GM20000 (cell line): Measurements from ENCODE around the gene SLC6A12.
"Not testable (repeated sequence)": the region's sequence is repeated elsewhere in the genome, so short reads cannot be mapped to it uniquely, and the experiment has no call there.

Source experiments
- DNase-seq: peaks from one replicate; pipeline ENCODE4 v3.0.0; 2012; ENCODE audit warnings: low spot score
- CTCF ChIP-seq: IDR thresholded peaks from 2 replicates; pipeline ENCODE4 v1.5.1; 2012; ENCODE audit warnings: mild to moderate bottlenecking, control low read depth; ENCODE audit errors: extremely low read depth, missing control alignments

Gene SLC6A12

GRCh38 chr12:220946-221550 is 7.1 kb upstream of the SLC6A12 start:
- DNase-seq = no peak
- TF ChIP-seq CTCF = no peak

- DNase-seq = no peak
- no peak for TF ChIP-seq CTCF
These were observed 6.5 kb upstream of the SLC6A12 start for GRCh38 chr12:220491-220890.

GRCh38 chr12:219891-220352 is 6.0 kb upstream of the SLC6A12 start:
- peak; percentile 32 for TF ChIP-seq CTCF
- DNase-seq = peak; percentile 73

DNA sequence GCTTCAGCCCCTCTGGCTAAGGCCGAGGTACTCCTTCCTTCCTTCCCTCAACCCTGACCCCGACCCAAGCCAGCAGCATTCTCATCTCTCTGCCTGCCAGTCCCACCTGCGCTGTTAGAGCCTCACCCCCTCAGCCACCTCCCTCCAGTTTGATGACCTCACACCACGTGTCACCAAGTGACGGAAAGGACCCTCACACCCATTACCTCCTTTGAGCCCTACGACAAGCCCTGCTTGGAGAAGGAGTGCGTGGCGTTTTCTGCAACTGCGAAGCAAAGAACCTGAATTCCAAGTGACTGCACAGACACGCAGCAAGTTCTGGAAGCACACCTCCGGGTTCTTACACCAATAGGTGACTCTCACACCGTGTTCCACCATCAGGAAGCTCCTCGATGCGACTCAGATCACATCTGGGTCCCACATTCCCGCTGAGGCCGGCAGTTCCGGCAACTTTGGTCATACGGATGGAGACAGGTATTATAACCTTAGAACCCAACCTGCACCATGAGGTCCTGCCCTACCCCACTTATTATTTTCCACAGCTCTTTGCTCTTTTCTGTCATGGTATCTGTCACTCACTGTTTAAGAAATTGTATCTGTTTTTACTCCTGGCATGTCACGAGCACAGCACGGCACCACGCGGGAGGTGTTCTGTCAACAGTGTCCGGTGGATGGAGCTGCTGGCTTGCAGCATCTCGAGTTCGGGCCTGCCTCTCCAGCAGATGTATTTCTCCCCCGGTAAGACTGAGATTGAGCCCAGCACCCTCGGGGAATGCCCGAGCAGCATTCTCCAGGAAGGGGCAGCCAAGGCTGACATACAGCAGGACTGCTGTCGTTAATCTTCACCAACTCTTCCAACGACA is 5.0 kb upstream of the SLC6A12 start:
- no peak for DNase-seq
- no peak for TF ChIP-seq CTCF

DNA sequence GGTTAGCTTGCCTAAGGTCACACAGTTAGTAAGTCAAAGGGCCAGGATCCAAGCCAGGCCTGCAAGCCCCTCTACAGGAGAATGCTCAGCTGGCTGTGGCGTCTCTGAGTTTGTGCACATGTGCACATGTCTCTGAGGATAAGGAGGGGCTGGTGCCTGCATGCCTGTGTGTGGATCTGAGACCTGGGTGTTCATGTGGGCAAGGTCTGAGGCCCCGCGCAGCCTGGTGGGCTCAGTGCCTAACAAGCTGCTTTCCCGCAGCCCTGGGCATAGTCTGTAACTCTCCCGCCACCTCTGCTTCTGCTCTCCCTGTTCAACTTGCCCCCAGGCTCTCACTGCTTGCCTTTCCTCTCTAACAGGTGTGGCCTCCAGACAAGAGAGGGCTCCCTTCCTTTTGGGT is 4.3 kb upstream of the SLC6A12 start:
- TF ChIP-seq CTCF = no peak
- no peak for DNase-seq

GRCh38 chr12:217029-217428 is 3.1 kb upstream of the SLC6A12 start:
- not testable (repeated sequence) for DNase-seq

- no peak for TF ChIP-seq CTCF
- DNase-seq = no peak
These were observed 1.2 kb upstream of the SLC6A12 start for GRCh38 chr12:215116-215515.
